Keratinocyte (primary cell): ENCODE measurements around the gene LEKR1.

Experiments
- EZH2 ChIP-seq: IDR thresholded peaks from one replicate; pipeline ENCODE4 v1.6.1; 2012; ENCODE audit warnings: inconsistent platforms, mild to moderate bottlenecking, low read length, moderate library complexity
- TF ChIP-seq, protein P1 (sequence below), 3 experiments: IDR thresholded peaks in 1 of 3; conservative IDR thresholded peaks in 1 of 3; optimal IDR thresholded peaks in 1 of 3; 2 replicates in 2 of 3; 3 replicates in 1 of 3; pipeline versions ENCODE3 to v1.5.1; 2011; ENCODE audit warnings: low read length in 3 of 3, mild to moderate bottlenecking in 3 of 3, moderate library complexity in 2 of 3, control low read depth in 1 of 3, inconsistent platforms in 1 of 3; ENCODE audit not compliant: insufficient read depth in 2 of 3; ENCODE audit errors: extremely low read depth in 1 of 3

DNA sequence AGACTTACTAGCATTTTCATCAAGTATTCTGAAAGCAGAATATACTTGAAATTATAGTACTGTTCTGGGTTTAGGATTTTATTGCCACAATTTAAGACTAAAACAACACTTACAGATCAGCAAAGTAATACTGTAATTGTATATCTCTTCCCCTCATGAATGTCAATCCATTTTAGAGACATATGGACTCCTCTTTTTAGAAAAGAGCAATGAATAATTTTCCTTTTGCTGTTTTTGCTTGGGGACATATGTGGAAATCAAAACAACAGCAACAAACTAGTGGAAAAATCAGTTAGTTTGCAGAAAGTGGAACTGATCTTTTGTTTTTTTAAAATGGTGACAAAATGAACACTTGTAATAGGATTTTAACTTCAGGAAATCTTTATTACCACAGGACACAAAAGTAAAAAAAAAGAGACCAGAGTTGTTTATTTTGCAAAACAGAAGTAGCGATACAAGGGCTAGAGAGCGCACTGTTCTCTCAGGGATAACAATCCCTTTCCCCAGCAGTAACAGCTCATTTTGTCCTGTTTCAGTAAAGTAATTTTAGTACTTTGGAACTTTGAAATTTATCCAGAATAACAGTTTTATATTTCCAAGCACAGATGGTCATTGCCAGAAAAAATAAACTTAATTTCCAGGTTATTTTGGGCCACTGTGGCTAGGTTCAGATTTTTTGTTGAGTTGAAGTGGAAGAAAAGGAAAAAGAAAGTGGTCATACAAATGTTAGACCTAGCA, 17.1 kb downstream of the LEKR1 start:
- TF ChIP-seq, protein P1, sequence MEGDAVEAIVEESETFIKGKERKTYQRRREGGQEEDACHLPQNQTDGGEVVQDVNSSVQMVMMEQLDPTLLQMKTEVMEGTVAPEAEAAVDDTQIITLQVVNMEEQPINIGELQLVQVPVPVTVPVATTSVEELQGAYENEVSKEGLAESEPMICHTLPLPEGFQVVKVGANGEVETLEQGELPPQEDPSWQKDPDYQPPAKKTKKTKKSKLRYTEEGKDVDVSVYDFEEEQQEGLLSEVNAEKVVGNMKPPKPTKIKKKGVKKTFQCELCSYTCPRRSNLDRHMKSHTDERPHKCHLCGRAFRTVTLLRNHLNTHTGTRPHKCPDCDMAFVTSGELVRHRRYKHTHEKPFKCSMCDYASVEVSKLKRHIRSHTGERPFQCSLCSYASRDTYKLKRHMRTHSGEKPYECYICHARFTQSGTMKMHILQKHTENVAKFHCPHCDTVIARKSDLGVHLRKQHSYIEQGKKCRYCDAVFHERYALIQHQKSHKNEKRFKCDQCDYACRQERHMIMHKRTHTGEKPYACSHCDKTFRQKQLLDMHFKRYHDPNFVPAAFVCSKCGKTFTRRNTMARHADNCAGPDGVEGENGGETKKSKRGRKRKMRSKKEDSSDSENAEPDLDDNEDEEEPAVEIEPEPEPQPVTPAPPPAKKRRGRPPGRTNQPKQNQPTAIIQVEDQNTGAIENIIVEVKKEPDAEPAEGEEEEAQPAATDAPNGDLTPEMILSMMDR (optimal IDR thresholded peaks at IDR 0.05 in 1 of 3, IDR thresholded peaks at IDR 0.05 in 1 of 3, conservative IDR thresholded peaks at IDR 0.05 in 1 of 3; ENCODE audit: extremely low read depth in 1 of 3, insufficient read depth in 2 of 3, low read length in 3 of 3), result no peak
- TF ChIP-seq EZH2, result no peak
